Stomach (tissue), 4 donors: ENCODE measurements around the gene TTLL12.

Source experiments
- EP300 ChIP-seq: sonication (generic); formaldehyde crosslinking; IDR thresholded peaks from one replicate; pipeline ENCODE4 v1.6.1; 2017; ENCODE audit warnings: antibody characterized with exemption
- POLR2A ChIP-seq, 4 donors: fragments of 450-650 bp; IDR thresholded peaks; one replicate each; pipeline ENCODE4 v1.6.1; 2016; ENCODE audit warnings: antibody characterized with exemption in 4 of 4, control low read depth in 2 of 4, mild to moderate bottlenecking in 1 of 4, moderate library complexity in 1 of 4
- POLR2AphosphoS5 ChIP-seq, 3 donors: sonication (generic); formaldehyde crosslinking; IDR thresholded peaks; one replicate each; pipeline ENCODE4 v1.6.1; 2016; ENCODE audit warnings: antibody characterized with exemption in 3 of 3
- TF ChIP-seq, protein P1 (sequence below), 7 experiments: fragments of 450-650 bp in 4 of 7; fragments of 200-600 bp in 3 of 7; sonication (generic) in 3 of 7; IDR thresholded peaks; one replicate each; pipeline ENCODE4 v1.5.1; 2016 to 2019; ENCODE audit warnings: antibody characterized with exemption in 7 of 7, control low read depth in 2 of 7, mild to moderate bottlenecking in 1 of 7

DNA sequence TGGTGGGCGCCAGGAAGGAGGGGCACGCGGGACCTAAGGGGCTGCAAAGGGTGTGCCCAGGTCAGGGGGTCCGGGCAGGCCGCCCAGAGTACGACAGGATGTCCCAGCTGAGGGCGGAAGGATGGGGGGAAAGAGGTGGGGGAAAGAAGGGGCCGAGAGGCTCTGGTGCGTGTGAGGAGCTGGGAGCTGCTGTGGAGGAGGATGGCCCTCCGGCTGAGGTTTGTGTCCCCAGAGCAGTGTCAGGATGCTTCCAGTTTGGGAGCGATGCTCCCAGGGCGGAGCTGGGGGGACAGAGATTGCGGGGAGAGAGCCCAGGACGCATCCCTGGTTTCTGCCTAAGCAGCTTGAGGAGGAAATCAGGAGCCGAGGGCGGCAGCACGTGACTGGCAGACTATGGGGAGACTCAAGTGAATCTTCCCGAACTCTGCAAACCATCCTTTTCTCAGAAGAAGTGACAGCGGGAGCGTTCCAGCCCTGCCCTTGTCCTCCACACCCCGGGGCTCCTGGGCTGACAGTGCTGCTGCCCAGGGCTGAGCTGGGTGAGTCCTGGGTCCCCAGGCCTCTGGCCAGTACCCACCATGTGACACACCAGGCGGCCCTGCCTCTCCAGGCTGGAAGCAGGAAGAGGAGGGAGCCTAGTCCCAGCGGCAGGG, 19.7 kb upstream of the TTLL12 start:
- no peak for TF ChIP-seq POLR2AphosphoS5 (IDR thresholded peaks at IDR 0.05)
- TF ChIP-seq, protein P1, sequence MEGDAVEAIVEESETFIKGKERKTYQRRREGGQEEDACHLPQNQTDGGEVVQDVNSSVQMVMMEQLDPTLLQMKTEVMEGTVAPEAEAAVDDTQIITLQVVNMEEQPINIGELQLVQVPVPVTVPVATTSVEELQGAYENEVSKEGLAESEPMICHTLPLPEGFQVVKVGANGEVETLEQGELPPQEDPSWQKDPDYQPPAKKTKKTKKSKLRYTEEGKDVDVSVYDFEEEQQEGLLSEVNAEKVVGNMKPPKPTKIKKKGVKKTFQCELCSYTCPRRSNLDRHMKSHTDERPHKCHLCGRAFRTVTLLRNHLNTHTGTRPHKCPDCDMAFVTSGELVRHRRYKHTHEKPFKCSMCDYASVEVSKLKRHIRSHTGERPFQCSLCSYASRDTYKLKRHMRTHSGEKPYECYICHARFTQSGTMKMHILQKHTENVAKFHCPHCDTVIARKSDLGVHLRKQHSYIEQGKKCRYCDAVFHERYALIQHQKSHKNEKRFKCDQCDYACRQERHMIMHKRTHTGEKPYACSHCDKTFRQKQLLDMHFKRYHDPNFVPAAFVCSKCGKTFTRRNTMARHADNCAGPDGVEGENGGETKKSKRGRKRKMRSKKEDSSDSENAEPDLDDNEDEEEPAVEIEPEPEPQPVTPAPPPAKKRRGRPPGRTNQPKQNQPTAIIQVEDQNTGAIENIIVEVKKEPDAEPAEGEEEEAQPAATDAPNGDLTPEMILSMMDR (IDR thresholded peaks at IDR 0.05), result no peak
- no peak for TF ChIP-seq POLR2A (IDR thresholded peaks at IDR 0.05)
- TF ChIP-seq EP300, result no peak
